ENCODE measurements around the gene RCOR2.
A peak's percentile ranks its signal among the peaks of the same experiment; 100 is the strongest.
"Not testable (repeated sequence)": the region's sequence is repeated elsewhere in the genome, so short reads cannot be mapped to it uniquely, and the experiment has no call there.

The RCOR2 gene

GRCh38 chr11:63877658-63878241 is 39.2 kb downstream of the RCOR2 start:
- DNase-seq (ENCODE audit: low read depth): no peak

- DNase-seq (ENCODE audit: low read depth): no peak
These were observed 40.3 kb downstream of the RCOR2 start for GRCh38 chr11:63876616-63877015.

- no peak for DNase-seq (ENCODE audit: low read depth)
These were observed 41.4 kb downstream of the RCOR2 start for GRCh38 chr11:63875506-63876065.

- DNase-seq (ENCODE audit: low read depth): no peak
These were observed 42.5 kb downstream of the RCOR2 start for GRCh38 chr11:63874511-63874910.

DNA sequence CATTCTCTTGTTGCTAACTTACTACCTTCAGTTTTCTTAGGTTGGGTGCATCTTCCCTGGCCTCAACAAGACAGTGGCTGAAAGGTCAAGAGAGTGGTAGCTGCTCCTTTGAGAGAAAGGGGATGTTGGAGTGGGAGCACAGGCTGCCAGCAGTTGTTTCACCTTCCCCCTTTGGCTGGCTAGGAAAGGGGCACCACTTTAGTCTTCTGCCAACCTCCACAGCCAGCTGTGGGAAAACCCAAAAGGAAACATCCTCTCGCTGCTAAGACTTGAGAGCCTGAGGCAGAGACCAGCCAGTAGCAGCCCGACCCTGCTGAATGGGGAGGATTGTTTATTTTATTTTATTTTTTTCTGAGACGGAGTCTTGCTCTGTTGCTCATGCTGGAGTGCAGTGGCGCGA is 43.7 kb downstream of the RCOR2 start:
- no peak for DNase-seq (ENCODE audit: low read depth)

DNA sequence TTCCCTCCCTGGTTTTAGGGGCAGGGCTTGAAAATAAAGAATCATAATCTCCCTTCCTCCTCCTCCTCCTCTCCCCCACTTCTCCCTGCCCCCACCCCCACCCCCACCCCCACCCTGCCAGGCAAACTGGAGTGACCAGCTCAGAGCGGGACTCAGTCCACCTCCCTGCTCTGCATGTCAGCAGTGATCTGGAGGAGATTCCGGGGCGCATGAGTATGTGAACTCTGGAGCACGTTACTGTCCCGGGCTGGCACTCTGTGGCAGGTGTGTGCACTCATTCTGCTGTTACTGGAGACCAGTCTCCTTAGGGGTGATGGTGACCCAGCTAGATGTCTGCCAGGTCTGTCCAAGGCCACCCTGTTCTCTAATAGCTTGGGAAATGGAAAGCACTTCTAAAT is 44.2 kb downstream of the RCOR2 start:
- no peak for DNase-seq (ENCODE audit: low read depth)

- DNase-seq (ENCODE audit: low read depth): peak; percentile 7
These were observed 44.8 kb downstream of the RCOR2 start for GRCh38 chr11:63871962-63872799.

GRCh38 chr11:63870351-63871140 is 46.4 kb downstream of the RCOR2 start:
- no peak for DNase-seq (ENCODE audit: low read depth)

DNA sequence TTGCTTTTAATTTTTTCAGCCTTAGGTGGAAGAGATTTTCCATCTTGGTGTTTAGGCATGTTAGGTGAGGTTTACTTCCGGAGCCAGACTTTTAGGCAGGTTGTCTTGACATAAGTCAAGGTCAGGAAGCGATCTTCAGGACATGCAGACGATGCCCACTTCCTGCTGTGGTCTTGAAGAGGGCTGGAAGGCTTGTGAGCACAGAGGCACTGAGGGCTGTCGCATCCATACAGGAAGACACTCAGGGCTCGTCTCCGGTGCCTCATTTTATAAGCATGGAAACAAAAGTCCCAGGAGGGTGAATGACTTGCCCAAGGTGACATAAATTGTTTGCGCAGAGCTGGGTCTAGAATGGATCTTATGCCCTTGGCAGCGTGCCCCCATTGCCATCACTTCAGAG is 47.3 kb downstream of the RCOR2 start:
- no peak for DNase-seq (ENCODE audit: low read depth)

DNA sequence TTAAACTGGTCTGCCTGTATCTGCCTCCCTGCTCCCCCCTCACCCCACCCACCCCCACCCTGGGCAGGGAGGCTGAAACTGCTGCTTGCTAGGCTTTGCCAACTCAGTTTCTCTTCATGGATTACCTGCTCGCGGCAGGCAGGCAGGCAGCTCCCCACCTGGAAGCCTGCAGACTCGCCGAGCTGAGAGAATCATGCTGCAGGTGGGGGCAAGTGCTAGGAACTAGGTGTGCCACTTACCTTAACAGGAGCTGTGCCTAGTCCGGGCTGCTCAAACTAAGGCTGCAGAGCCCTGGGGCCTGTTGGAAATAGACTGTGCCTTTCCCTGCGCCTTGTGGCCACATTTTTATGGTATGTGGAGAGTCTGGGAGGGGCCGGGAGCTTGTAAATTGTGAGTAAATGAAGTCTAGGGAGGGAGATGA is 47.8 kb downstream of the RCOR2 start:
- no peak for DNase-seq (ENCODE audit: low read depth)

- no peak for DNase-seq (ENCODE audit: low read depth)
These were observed 48.4 kb downstream of the RCOR2 start for GRCh38 chr11:63868399-63869064.

GRCh38 chr11:63867511-63867910 is 49.5 kb downstream of the RCOR2 start:
- no peak for DNase-seq (ENCODE audit: low read depth)

DNA sequence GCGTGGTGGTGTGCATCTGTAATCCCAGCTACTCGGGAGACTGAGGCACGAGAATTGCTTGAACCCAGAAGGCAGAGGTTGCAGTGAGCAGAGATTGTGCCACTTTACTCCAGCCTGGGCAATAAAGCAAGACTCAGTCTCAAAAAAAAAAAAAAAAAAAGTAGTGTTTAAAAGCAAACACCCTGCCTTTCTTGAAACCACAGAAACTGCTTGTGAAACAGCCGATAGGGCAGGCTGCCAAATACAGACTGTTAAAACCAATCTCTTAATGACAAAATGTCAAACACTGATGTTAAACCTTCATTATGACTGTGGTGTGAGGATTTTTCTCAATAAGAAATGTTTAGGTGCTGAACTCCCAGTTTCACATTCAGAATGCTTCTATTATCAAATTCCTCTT is 50.8 kb downstream of the RCOR2 start:
- peak; percentile 55 for DNase-seq (ENCODE audit: low read depth)

GRCh38 chr11:63863620-63864019 is 53.3 kb downstream of the RCOR2 start:
- DNase-seq (ENCODE audit: low read depth): not testable (repeated sequence)

- no peak for DNase-seq (ENCODE audit: low read depth)
These were observed 54.0 kb downstream of the RCOR2 start for GRCh38 chr11:63862923-63863322.
